OCI-LY7 (cell line): Measurements from ENCODE around the gene MPZL3.

Experiments used
- CTCF ChIP-seq: fragments of 200-600 bp; sonication (generic); conservative IDR thresholded peaks from 2 replicates; pipeline ENCODE4 v1.5.1; 2014; ENCODE audit warnings: mild to moderate bottlenecking, antibody characterized with exemption, low read length, moderate library complexity, mixed read lengths
- EZH2phosphoT487 ChIP-seq: fragments of 200-600 bp; sonication (generic); IDR thresholded peaks from 2 replicates; pipeline ENCODE4 v1.6.1; 2018; ENCODE audit warnings: low read depth, borderline replicate concordance, mild to moderate bottlenecking, mixed run types, antibody characterized with exemption, low read length, moderate library complexity, mixed read lengths

GRCh38 chr11:118234833-118235232 is 17.3 kb downstream of the MPZL3 start:
- no peak for TF ChIP-seq CTCF
- TF ChIP-seq EZH2phosphoT487 = no peak
